ENCODE results near the gene CEP57L1. TPM values are rescaled to one million over a fixed set of nuclear protein-coding genes. Genes with fewer than 3 reads are reported as not detected.

CEP57L1 gene
- 10 to 100 TPM in 1 of 4 donors, 1 to 10 TPM in 3; 3.0 to 11.3 (median 8.4) TPM for polyA plus RNA-seq
- long read RNA-seq, donor 1, partial matches to known transcripts: 0 of 1 reads
- long read RNA-seq, donor 1, other reads (novel, unspliced or antisense): 0 of 1 reads
- long read RNA-seq, donor 2, partial matches to known transcripts: 0 of 2 reads
- long read RNA-seq, donor 2, other reads (novel, unspliced or antisense): 0 of 2 reads
- long read RNA-seq, donor 3: 0 reads
- long read RNA-seq, donor 4: 0 reads
- long read RNA-seq, donor 5: 0 reads
- long read RNA-seq, donor 6: 0 reads
- long read RNA-seq, donor 7, partial matches to known transcripts: 0 of 1 reads
- long read RNA-seq, donor 7, other reads (novel, unspliced or antisense): 0 of 1 reads
- long read RNA-seq, donor 8, partial matches to known transcripts: 0 of 1 reads
- long read RNA-seq, donor 8, other reads (novel, unspliced or antisense): 0 of 1 reads
- long read RNA-seq, donor 9: 0 reads
- long read RNA-seq, donor 10, partial matches to known transcripts: 0 of 1 reads
- long read RNA-seq, donor 10, other reads (novel, unspliced or antisense): 0 of 1 reads

DNA sequence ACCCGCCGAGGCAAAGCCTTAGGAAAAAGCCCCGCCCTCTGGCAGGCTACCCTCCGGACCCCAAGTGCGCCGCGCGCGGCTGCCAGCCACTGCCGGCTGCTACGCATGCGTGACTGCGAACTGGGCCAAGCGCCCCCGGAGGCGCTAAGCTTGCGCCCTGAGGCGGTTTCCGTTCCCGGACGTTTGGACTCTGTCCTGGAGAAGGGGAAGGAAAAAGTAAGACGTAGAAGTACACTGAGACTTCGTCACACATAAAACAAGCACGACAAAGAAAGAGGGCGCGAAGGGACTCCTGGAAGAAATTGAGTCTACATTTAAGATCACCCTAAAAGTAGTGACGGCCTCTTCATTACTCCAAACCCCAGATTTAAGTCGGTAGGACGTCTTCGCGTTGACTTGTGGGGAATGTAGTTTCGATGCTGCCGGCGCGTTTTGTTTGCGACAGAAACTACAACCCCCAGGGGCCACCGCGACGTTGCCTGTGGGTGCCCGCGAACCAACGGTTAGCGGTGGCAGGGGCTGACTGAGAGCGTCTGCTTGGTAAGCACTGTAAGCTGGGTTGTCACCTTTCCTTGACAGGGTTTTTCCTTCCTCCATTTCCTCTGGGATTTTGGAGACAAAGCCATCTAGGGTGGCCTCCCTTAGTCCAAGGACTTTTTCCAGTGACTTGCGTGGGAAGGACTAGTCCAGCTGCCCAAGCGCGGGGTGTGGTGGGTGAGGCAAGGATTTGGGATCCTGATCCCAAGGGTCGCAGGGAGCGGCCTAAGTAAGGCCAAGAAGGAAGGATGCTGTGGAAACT, at the start of gene CEP57L1:
Gene CEP57L1 (plus strand): TSS at position 472 of the 799 bp plus-strand sequence. CDS start 49,715 bp downstream, outside the sequence.
- Histone ChIP-seq H3K4me1 (ENCODE audit: control insufficient read depth in 3 of 3, insufficient read depth in 2 of 3, low read depth in 1 of 3, low read length in 2 of 3) (peaks cover 3 to 27% (median 16%) of the 10 kb centered on the region in 3 donors), H3K9me3 (ENCODE audit: control insufficient read depth in 2 of 2, insufficient read depth in 1 of 2, low read depth in 1 of 2, low read length in 1 of 2) (no peaks in the 10 kb centered on the region), H3K27me3 (ENCODE audit: control insufficient read depth in 3 of 3, insufficient read depth in 3 of 3, low read length in 3 of 3) (no peaks in the 10 kb centered on the region), H3K4me3 (ENCODE audit: low read depth in 1 of 3, low read length in 3 of 3) (peak within 1 kb of the TSS; percentile 69 to 82 (median 75)), H3K36me3 (ENCODE audit: control insufficient read depth in 3 of 3, insufficient read depth in 2 of 3, low read depth in 1 of 3, low read length in 3 of 3) (peaks cover 0 to under 1% (median 0%) of the 10 kb centered on the region in 3 donors), H3K27ac (ENCODE audit: low read depth in 1 of 3, low read length in 2 of 3) (peak within 1 kb of the TSS; percentile 93 to 100 (median 99))
- WGBS, 3 donors: 0 to 1% (median 1%) methylated on average over 49 of the region's 49 CpGs
- FAIRE-seq (no peak), DNase-seq (peak; percentile 98)

DNA sequence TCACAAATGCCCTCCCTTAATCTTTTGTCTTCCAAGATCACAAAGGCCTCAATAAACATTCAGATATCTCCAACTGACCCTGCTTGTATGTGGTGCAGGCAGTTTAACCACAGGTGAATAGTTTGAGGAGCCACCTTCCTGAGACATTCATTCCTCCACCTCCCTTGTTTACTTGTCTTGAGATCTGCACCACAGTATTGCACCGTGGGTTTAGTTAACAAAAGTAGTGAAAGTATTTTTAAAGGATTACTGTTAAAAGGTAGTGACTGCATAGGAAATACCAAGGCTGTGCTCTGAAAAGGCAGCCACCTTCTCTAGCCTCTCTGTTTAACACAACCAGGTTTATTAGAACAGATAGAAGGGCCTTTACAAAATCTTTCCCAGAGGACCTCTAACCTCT, 47.1 kb upstream of the CEP57L1 start:
- Histone ChIP-seq H3K4me3 (ENCODE audit: low read depth in 1 of 3, low read length in 3 of 3) (no peak overlapping the region), H3K9me3 (ENCODE audit: control insufficient read depth in 2 of 2, insufficient read depth in 1 of 2, low read depth in 1 of 2, low read length in 1 of 2) (no peaks in the 10 kb centered on the region), H3K27me3 (ENCODE audit: control insufficient read depth in 3 of 3, insufficient read depth in 3 of 3, low read length in 3 of 3) (no peaks in the 10 kb centered on the region), H3K27ac (ENCODE audit: low read depth in 1 of 3, low read length in 2 of 3) (peak overlapping the region in 1 of 3 donors; percentile 24), H3K36me3 (ENCODE audit: control insufficient read depth in 3 of 3, insufficient read depth in 2 of 3, low read depth in 1 of 3, low read length in 3 of 3) (no peaks in the 10 kb centered on the region), H3K4me1 (ENCODE audit: control insufficient read depth in 3 of 3, insufficient read depth in 2 of 3, low read depth in 1 of 3, low read length in 2 of 3) (no peaks in the 10 kb centered on the region)
- DNase-seq (no peak), FAIRE-seq (no peak)
- 41 to 80% (median 75%) methylated on average over 1 of the region's 1 CpG for WGBS, 3 donors

DNA sequence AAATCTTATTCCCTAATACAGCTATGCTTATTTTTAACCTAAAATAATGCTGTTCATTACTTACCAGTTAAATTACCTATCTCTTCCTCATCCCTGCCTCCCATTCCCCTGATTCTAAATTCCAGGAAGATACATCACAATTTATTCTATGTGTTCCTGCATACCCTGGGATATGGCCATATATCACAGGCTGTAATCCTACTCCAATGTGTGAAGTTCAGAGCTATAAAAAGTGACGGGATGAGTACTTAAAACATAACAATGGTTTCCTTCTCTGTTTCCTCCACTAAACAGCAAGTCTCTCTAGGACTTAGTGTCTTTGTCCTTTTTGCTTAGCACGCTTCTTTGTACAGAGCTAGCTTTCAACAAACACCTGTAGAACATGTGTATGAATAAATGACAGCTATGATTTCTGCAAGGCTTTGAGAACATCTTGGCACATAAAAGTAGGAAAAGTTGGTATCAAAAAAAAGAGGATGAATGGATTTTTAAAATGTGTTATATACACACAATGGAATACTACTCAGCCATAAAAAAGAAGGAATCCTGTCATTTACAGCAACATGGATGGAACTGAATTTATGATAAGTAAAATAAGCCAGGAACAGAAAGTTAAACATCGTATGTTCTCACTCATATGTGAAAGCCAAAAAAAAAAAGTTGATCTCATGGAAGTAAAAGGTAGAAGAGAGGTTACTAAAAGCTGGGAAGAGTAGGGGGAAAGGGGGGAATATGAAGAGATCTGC, 46.5 kb upstream of the CEP57L1 start:
- H3K4me1 ChIP-seq (ENCODE audit: control insufficient read depth in 3 of 3, insufficient read depth in 2 of 3, low read depth in 1 of 3, low read length in 2 of 3): no peaks in the 10 kb centered on the region
- 89 to 91% (median 89%) methylated on average over 3 of the region's 3 CpGs for WGBS, 3 donors
- no peak for DNase-seq
- no peaks in the 10 kb centered on the region for H3K27me3 ChIP-seq (ENCODE audit: control insufficient read depth in 3 of 3, insufficient read depth in 3 of 3, low read length in 3 of 3)
- no peak overlapping the region for H3K4me3 ChIP-seq (ENCODE audit: low read depth in 1 of 3, low read length in 3 of 3)
- H3K36me3 ChIP-seq (ENCODE audit: control insufficient read depth in 3 of 3, insufficient read depth in 2 of 3, low read depth in 1 of 3, low read length in 3 of 3): no peaks in the 10 kb centered on the region
- no peaks in the 10 kb centered on the region for H3K9me3 ChIP-seq (ENCODE audit: control insufficient read depth in 2 of 2, insufficient read depth in 1 of 2, low read depth in 1 of 2, low read length in 1 of 2)
- FAIRE-seq: no peak
- H3K27ac ChIP-seq (ENCODE audit: low read depth in 1 of 3, low read length in 2 of 3): no peak overlapping the region

DNA sequence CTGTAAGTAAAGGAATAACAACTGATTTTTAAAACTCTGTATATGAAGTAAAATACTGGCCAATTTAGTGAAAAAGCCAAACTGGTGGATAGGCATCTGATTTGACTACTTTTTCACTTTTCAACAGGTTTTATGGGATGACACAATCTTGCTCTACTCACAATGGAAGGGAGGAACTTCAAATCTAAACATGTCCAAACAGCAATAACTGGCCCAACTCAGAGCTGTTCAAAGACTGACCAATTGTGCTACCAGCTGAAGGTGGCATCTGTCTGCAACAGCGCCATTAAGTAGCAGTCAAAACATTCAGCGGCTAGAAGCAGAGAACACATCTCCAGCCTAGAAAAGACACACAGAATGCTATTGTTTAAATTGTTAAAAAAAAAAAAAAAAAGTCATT, 45.3 kb upstream of the CEP57L1 start:
- no peaks in the 10 kb centered on the region for H3K36me3 ChIP-seq (ENCODE audit: control insufficient read depth in 3 of 3, insufficient read depth in 2 of 3, low read depth in 1 of 3, low read length in 3 of 3)
- no peaks in the 10 kb centered on the region for H3K27me3 ChIP-seq (ENCODE audit: control insufficient read depth in 3 of 3, insufficient read depth in 3 of 3, low read length in 3 of 3)
- no peaks in the 10 kb centered on the region for H3K9me3 ChIP-seq (ENCODE audit: control insufficient read depth in 2 of 2, insufficient read depth in 1 of 2, low read depth in 1 of 2, low read length in 1 of 2)
- DNase-seq (no peak), FAIRE-seq (no peak)
- WGBS, 3 donors: 89 to 94% (median 90%) methylated on average over 2 of the region's 2 CpGs
- no peaks in the 10 kb centered on the region for H3K4me1 ChIP-seq (ENCODE audit: control insufficient read depth in 3 of 3, insufficient read depth in 2 of 3, low read depth in 1 of 3, low read length in 2 of 3)
- no peak overlapping the region for H3K4me3 ChIP-seq (ENCODE audit: low read depth in 1 of 3, low read length in 3 of 3)
- no peak overlapping the region for H3K27ac ChIP-seq (ENCODE audit: low read depth in 1 of 3, low read length in 2 of 3)

DNA sequence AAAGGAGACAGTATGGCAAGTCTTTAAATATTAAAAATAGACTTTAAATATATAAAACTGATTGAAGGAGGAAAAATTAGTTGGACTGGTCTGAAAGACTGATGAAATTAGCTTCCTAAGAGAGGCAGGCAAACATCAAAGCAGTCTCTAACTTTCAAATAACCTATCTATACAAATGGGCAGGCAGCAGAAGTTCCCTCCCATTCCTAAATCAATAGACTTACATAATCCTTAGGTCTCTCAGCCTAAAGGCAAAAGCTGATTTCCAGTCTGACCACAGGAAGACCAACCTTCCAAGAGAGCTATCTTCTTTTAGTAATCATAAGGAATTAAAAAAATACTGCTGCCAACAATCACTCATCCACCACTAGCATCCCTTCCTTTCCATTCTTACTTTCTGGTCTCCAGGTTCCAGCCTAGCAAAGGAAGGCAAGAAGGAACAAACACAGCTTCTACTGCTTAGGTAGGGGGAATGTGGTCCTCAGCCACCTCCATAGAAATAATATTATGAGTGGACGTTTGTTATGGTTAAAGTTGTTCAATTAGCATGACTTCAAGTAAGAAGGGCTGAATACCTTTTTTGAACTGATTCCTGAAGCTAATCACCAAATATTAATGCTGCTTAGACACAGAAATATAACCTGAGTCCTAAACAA, 44.7 kb upstream of the CEP57L1 start:
- 68 to 86% (median 84%) methylated on average over 1 of the region's 1 CpG for WGBS, 3 donors
- Histone ChIP-seq H3K36me3 (ENCODE audit: control insufficient read depth in 3 of 3, insufficient read depth in 2 of 3, low read depth in 1 of 3, low read length in 3 of 3) (no peaks in the 10 kb centered on the region), H3K9me3 (ENCODE audit: control insufficient read depth in 2 of 2, insufficient read depth in 1 of 2, low read depth in 1 of 2, low read length in 1 of 2) (no peaks in the 10 kb centered on the region), H3K4me1 (ENCODE audit: control insufficient read depth in 3 of 3, insufficient read depth in 2 of 3, low read depth in 1 of 3, low read length in 2 of 3) (no peaks in the 10 kb centered on the region), H3K4me3 (ENCODE audit: low read depth in 1 of 3, low read length in 3 of 3) (no peak overlapping the region), H3K27ac (ENCODE audit: low read depth in 1 of 3, low read length in 2 of 3) (no peak overlapping the region), H3K27me3 (ENCODE audit: control insufficient read depth in 3 of 3, insufficient read depth in 3 of 3, low read length in 3 of 3) (no peaks in the 10 kb centered on the region)
- DNase-seq: no peak
- no peak for FAIRE-seq

DNA sequence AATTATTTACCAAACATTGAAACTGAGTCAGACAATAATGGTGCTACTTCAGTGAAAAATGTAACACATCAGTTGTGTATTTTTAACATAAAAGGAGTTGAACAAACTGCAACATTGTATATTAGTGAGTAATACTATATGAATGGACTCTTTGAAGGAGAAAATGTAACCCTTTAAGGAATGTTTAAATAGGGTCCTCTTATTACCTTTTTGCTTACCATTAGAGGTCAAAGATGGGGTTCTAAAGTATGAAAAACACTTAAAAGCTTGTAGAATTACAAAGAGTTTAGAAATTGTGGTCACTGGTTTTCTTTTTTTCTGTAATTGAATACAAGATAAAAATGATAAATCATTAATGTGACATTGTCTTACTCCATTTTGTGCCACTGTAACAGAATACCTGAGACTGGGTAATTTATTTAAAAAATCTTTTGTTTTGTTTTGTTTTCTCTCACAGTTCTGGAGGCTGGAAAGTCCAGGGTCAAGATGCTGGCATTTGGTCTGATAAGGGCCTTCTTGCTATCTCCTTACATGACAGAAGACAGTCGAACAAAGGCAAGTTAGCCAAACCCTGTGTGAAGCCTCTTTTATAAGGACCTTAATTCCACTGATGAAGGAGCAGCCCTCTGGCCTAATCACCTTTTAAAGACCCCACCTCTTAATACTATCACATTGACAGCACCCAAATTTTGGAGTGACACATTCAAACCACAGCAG, 43.8 kb upstream of the CEP57L1 start:
- no peak overlapping the region for H3K4me3 ChIP-seq (ENCODE audit: low read depth in 1 of 3, low read length in 3 of 3)
- WGBS, 3 donors: 91 to 100% (median 93%) methylated on average over 1 of the region's 1 CpG
- no peaks in the 10 kb centered on the region for H3K36me3 ChIP-seq (ENCODE audit: control insufficient read depth in 3 of 3, insufficient read depth in 2 of 3, low read depth in 1 of 3, low read length in 3 of 3)
- no peaks in the 10 kb centered on the region for H3K9me3 ChIP-seq (ENCODE audit: control insufficient read depth in 2 of 2, insufficient read depth in 1 of 2, low read depth in 1 of 2, low read length in 1 of 2)
- no peaks in the 10 kb centered on the region for H3K27me3 ChIP-seq (ENCODE audit: control insufficient read depth in 3 of 3, insufficient read depth in 3 of 3, low read length in 3 of 3)
- FAIRE-seq (no peak), DNase-seq (no peak)
- H3K4me1 ChIP-seq (ENCODE audit: control insufficient read depth in 3 of 3, insufficient read depth in 2 of 3, low read depth in 1 of 3, low read length in 2 of 3): no peaks in the 10 kb centered on the region
- no peak overlapping the region for H3K27ac ChIP-seq (ENCODE audit: low read depth in 1 of 3, low read length in 2 of 3)

DNA sequence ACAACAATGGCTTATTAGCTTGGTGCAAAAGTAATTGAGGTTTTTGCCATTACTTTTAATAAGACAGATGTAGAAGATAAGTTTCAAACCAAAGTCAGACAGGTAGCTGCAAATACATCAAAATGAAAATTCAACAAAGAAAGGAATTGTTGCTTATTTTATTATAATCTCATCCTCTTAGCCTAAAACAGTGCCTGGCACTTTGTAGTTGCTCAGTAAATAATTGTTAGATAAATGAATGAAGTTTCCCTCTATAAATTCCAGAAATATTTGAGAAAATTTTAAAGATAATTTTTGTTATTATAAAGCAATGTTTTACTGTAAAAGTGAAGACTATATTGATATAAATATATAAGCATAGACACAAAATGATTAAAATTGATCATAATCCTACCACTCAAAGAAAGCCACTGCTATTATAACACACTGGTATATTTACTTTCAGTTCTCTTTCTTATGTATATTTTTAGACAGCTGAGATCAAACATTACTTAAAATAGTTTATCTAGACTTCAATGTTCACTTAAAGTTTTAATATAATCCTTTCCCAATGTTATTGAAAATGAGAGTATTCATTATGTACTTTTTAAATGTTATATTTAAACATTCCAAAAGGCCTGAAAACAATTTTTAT, 43.2 kb upstream of the CEP57L1 start:
- FAIRE-seq (peak; percentile 78), DNase-seq (no peak)
- H3K9me3 ChIP-seq (ENCODE audit: control insufficient read depth in 2 of 2, insufficient read depth in 1 of 2, low read depth in 1 of 2, low read length in 1 of 2): no peaks in the 10 kb centered on the region
- no peak overlapping the region for H3K4me3 ChIP-seq (ENCODE audit: low read depth in 1 of 3, low read length in 3 of 3)
- no peaks in the 10 kb centered on the region for H3K36me3 ChIP-seq (ENCODE audit: control insufficient read depth in 3 of 3, insufficient read depth in 2 of 3, low read depth in 1 of 3, low read length in 3 of 3)
- no peaks in the 10 kb centered on the region for H3K27me3 ChIP-seq (ENCODE audit: control insufficient read depth in 3 of 3, insufficient read depth in 3 of 3, low read length in 3 of 3)
- H3K27ac ChIP-seq (ENCODE audit: low read depth in 1 of 3, low read length in 2 of 3): no peak overlapping the region
- peaks cover 0 to 4% (median 0%) of the 10 kb centered on the region in 3 donors for H3K4me1 ChIP-seq (ENCODE audit: control insufficient read depth in 3 of 3, insufficient read depth in 2 of 3, low read depth in 1 of 3, low read length in 2 of 3)
